ENCODE measurements around the gene PML. TPM values are rescaled to one million over a fixed set of nuclear protein-coding genes. Genes with fewer than 3 reads are reported as not detected.
A peak's percentile ranks its signal among the peaks of the same experiment; 100 is the strongest.

PML gene
- total RNA-seq, 1 experiment from 2014 or later, result 24.6 TPM

DNA sequence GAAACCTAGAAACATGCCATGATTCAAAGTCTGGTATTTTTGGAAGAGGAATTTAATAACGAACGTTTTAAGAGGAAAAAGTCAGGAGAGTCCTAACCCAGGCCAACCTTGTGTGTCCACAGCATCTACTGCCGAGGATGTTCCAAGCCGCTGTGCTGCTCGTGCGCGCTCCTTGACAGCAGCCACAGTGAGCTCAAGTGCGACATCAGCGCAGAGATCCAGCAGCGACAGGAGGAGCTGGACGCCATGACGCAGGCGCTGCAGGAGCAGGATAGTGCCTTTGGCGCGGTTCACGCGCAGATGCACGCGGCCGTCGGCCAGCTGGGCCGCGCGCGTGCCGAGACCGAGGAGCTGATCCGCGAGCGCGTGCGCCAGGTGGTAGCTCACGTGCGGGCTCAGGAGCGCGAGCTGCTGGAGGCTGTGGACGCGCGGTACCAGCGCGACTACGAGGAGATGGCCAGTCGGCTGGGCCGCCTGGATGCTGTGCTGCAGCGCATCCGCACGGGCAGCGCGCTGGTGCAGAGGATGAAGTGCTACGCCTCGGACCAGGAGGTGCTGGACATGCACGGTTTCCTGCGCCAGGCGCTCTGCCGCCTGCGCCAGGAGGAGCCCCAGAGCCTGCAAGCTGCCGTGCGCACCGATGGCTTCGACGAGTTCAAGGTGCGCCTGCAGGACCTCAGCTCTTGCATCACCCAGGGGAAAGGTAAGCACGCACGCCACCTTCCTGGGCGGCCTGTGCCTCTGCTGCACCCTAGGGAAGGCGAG lies 28.4 kb downstream of the PML start:
- Histone ChIP-seq H2BK120ac (ENCODE audit: low read depth, low read length, poor library complexity, severe bottlenecking) (no peak overlapping the region), H3K27me3 (ENCODE audit: insufficient read depth, low read length) (no peaks in the 10 kb centered on the region), H2AK5ac (ENCODE audit: insufficient read length, low read length) (no peak overlapping the region), H3K56ac (ENCODE audit: insufficient read length, low read depth, low read length) (no peak overlapping the region), H3T11ph (ENCODE audit: low read length) (no peak overlapping the region), H3K9me3 (ENCODE audit: control insufficient read depth, low read depth, low read length) (no peaks in the 10 kb centered on the region), H3K23me2 (ENCODE audit: insufficient read length, low read depth, low read length, poor library complexity, severe bottlenecking) (no peaks in the 10 kb centered on the region), H3K4me1 (ENCODE audit: insufficient read depth, low read length) (no peaks in the 10 kb centered on the region), H2BK20ac (ENCODE audit: low read depth, low read length, poor library complexity, severe bottlenecking) (no peak overlapping the region), H4K8ac (replicated peaks; ENCODE audit: insufficient read length, low read depth, low read length) (no peak overlapping the region), H3K27ac (ENCODE audit: insufficient read length, low read depth, low read length) (no peak overlapping the region), H2BK5ac (ENCODE audit: insufficient read length, low read length) (no peak overlapping the region), H3K4ac (ENCODE audit: low read depth, low read length) (no peak overlapping the region), H3K14ac (ENCODE audit: insufficient read depth, low read length) (no peak overlapping the region), H3K4me2 (ENCODE audit: insufficient read depth, insufficient read length, low read length) (no peak overlapping the region), H4K20me1 (ENCODE audit: control insufficient read depth, insufficient read depth, insufficient read length) (no peaks in the 10 kb centered on the region), H3K23ac (ENCODE audit: insufficient read length, low read depth, low read length) (no peak overlapping the region), H3K79me1 (ENCODE audit: insufficient read depth, low read depth, low read length, poor library complexity, severe bottlenecking) (no peaks in the 10 kb centered on the region), H3K79me2 (ENCODE audit: insufficient read depth, low read length) (no peaks in the 10 kb centered on the region), H4K91ac (ENCODE audit: insufficient read length, low read depth, low read length) (no peak overlapping the region), H3K9ac (ENCODE audit: extremely low read depth, insufficient read length, low read length) (no peak overlapping the region), H3K18ac (ENCODE audit: insufficient read length, low read depth, low read length) (no peak overlapping the region), H4K5ac (ENCODE audit: insufficient read length, low read depth, low read length) (no peak overlapping the region), H2BK12ac (ENCODE audit: insufficient read length, low read depth, low read length) (no peak overlapping the region), H2BK15ac (ENCODE audit: low read depth, low read length) (no peak overlapping the region), H2AFZ (ENCODE audit: low read length) (no peak overlapping the region)
- WGBS (ENCODE audit: extremely low coverage, insufficient read length, low lambda C conversion rate), result no CpG with 5 or more reads among the region's 66 CpGs
- TF ChIP-seq, protein P1, sequence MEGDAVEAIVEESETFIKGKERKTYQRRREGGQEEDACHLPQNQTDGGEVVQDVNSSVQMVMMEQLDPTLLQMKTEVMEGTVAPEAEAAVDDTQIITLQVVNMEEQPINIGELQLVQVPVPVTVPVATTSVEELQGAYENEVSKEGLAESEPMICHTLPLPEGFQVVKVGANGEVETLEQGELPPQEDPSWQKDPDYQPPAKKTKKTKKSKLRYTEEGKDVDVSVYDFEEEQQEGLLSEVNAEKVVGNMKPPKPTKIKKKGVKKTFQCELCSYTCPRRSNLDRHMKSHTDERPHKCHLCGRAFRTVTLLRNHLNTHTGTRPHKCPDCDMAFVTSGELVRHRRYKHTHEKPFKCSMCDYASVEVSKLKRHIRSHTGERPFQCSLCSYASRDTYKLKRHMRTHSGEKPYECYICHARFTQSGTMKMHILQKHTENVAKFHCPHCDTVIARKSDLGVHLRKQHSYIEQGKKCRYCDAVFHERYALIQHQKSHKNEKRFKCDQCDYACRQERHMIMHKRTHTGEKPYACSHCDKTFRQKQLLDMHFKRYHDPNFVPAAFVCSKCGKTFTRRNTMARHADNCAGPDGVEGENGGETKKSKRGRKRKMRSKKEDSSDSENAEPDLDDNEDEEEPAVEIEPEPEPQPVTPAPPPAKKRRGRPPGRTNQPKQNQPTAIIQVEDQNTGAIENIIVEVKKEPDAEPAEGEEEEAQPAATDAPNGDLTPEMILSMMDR (conservative IDR thresholded peaks at IDR 0.05), result no peak
- Mint-ChIP-seq H3K4me1 (no peaks in the 10 kb centered on the region), H3K27ac (peak overlapping the region in 2 of 3 experiments; percentile 34 to 76; a peak in 3 of 7 replicates), H3K36me3 (ENCODE audit: insufficient read depth in 1 of 3, low read depth in 3 of 3) (peaks cover 16 to 23% (median 22%) of the 10 kb centered on the region in 3 experiments; a peak in 6 of 7 replicates), H3K4me3 (no peak overlapping the region), H3K9me3 (no peaks in the 10 kb centered on the region), H3K27me3 (ENCODE audit: low read depth) (no peaks in the 10 kb centered on the region)
- DNase-seq, result no peak

All from H9 (cell line).